ENCODE measurements around the gene CDK11B.
"Not testable (repeated sequence)": the region's sequence is repeated elsewhere in the genome, so short reads cannot be mapped to it uniquely, and the experiment has no call there.

The CDK11B gene

GRCh38 chr1:1683104-1683905, 24.5 kb upstream of the CDK11B start:
- TF ChIP-seq, protein P1, sequence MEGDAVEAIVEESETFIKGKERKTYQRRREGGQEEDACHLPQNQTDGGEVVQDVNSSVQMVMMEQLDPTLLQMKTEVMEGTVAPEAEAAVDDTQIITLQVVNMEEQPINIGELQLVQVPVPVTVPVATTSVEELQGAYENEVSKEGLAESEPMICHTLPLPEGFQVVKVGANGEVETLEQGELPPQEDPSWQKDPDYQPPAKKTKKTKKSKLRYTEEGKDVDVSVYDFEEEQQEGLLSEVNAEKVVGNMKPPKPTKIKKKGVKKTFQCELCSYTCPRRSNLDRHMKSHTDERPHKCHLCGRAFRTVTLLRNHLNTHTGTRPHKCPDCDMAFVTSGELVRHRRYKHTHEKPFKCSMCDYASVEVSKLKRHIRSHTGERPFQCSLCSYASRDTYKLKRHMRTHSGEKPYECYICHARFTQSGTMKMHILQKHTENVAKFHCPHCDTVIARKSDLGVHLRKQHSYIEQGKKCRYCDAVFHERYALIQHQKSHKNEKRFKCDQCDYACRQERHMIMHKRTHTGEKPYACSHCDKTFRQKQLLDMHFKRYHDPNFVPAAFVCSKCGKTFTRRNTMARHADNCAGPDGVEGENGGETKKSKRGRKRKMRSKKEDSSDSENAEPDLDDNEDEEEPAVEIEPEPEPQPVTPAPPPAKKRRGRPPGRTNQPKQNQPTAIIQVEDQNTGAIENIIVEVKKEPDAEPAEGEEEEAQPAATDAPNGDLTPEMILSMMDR (IDR thresholded peaks at IDR 0.05; ENCODE audit: low read depth, low read length) = no peak
- Histone ChIP-seq H3K4me3 (ENCODE audit: low read depth, low read length) (peak overlapping the region; percentile 9; the same call in 1 of the 2 replicates), H3K36me3 (peaks cover 6% of the 10 kb centered on the region), H3K9me3 (ENCODE audit: severe bottlenecking) (no peaks in the 10 kb centered on the region), H3K27ac (peak overlapping the region; percentile 59), H3K27me3 (ENCODE audit: insufficient read depth, low read depth, severe bottlenecking) (no peaks in the 10 kb centered on the region)
- peak; percentile 67 for DNase-seq

DNA sequence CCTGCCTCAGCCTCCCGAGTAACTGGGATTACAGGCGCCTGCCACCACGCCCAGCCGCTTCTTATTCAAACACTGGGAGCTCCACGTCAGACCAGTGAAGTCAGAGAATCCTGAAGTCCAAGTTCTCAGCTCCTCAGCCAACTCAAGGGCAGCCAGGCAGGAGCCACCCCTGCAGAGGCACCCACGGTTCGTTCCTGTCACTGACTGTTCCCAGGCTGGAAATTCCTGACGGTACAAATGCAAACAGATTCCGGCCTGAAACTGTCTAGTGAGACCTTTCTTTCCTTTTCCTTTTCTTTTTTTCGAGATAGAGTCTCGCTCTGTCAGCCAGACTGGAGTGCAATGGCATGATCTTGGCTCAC, 22.1 kb upstream of the CDK11B start:
- Histone ChIP-seq H3K27me3 (ENCODE audit: insufficient read depth, low read depth, severe bottlenecking) (no peaks in the 10 kb centered on the region), H3K4me3 (ENCODE audit: low read depth, low read length) (no peak overlapping the region), H3K27ac (no peak overlapping the region), H3K9me3 (ENCODE audit: severe bottlenecking) (no peaks in the 10 kb centered on the region), H3K36me3 (peaks cover 6% of the 10 kb centered on the region)
- TF ChIP-seq, protein P1 (IDR thresholded peaks at IDR 0.05; ENCODE audit: low read depth, low read length) = no peak
- DNase-seq = no peak

- no peak for DNase-seq
- no peaks in the 10 kb centered on the region for H3K27me3 ChIP-seq (ENCODE audit: insufficient read depth, low read depth, severe bottlenecking)
- no peak overlapping the region for H3K27ac ChIP-seq
Measured at GRCh38 chr1:1680031-1680911, 21.5 kb upstream of the CDK11B start.

DNA sequence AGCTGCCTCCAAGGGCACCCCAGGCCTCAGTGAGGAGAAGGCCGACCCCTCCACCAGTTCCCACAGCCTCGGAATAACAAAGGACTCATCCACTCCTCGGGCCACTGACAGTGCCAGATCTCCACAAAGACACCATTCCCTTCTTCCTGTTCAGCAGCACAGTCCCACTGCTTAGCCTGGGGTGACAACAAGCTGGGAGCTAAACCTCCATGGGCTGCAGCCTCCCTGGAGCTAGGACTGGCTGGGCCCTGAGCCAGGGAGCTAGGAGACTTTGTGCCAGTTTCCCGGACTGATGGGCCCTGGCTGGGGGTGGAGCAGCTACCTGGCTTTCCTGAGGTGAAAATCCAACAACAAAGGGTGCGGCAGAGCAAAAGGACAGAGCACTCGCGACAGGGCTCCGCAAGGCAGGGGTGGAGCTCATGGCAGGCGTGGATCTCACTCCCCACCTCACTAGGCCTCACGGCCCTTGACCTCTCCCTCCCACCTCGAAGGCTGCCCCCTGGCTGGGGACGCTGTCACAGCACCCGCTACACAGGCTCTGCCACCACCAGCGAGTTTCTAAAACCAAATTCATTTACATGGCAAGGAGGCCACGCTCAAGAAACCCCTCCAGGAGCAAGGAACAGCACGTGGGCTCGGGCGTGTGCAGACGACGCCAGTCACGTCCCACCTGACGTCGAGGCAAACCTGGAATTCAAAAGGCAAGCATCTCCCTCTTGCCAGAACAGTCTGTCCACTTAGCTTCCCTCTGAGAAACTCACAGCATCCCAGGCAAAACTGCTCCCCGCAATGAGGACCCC, 20.0 kb upstream of the CDK11B start:
- Histone ChIP-seq H3K9me3 (ENCODE audit: severe bottlenecking) (no peaks in the 10 kb centered on the region), H3K27ac (no peak overlapping the region; the same call in 1 of the 2 replicates), H3K27me3 (ENCODE audit: insufficient read depth, low read depth, severe bottlenecking) (no peaks in the 10 kb centered on the region), H3K36me3 (peaks cover 6% of the 10 kb centered on the region), H3K4me3 (ENCODE audit: low read depth, low read length) (no peak overlapping the region)
- TF ChIP-seq, protein P1 (IDR thresholded peaks at IDR 0.05; ENCODE audit: low read depth, low read length) = peak; percentile 75
- peak; percentile 49 for DNase-seq

More at GRCh38 chr1:1680031-1680911, 21.5 kb upstream of the CDK11B start:
- H3K4me3 ChIP-seq (ENCODE audit: low read depth, low read length) = no peak overlapping the region
- TF ChIP-seq, protein P1 (IDR thresholded peaks at IDR 0.05; ENCODE audit: low read depth, low read length) = no peak
- H3K9me3 ChIP-seq (ENCODE audit: severe bottlenecking) = no peaks in the 10 kb centered on the region
- peaks cover 6% of the 10 kb centered on the region for H3K36me3 ChIP-seq

GRCh38 chr1:1677718-1678580, 19.1 kb upstream of the CDK11B start:
- Histone ChIP-seq H3K9me3 (ENCODE audit: severe bottlenecking) (no peaks in the 10 kb centered on the region), H3K27ac (no peak overlapping the region), H3K4me3 (ENCODE audit: low read depth, low read length) (no peak overlapping the region), H3K36me3 (peaks cover 3% of the 10 kb centered on the region), H3K27me3 (ENCODE audit: insufficient read depth, low read depth, severe bottlenecking) (no peaks in the 10 kb centered on the region)
- DNase-seq = no peak
- TF ChIP-seq, protein P1 (IDR thresholded peaks at IDR 0.05; ENCODE audit: low read depth, low read length) = no peak

- H3K36me3 ChIP-seq = peaks cover 12% of the 10 kb centered on the region
- H3K9me3 ChIP-seq (ENCODE audit: severe bottlenecking); H3K4me3 ChIP-seq (ENCODE audit: low read depth, low read length); H3K27me3 ChIP-seq (ENCODE audit: insufficient read depth, low read depth, severe bottlenecking); DNase-seq; H3K27ac ChIP-seq: not testable (repeated sequence)
Measured at GRCh38 chr1:1676087-1676486, 17.3 kb upstream of the CDK11B start.

DNA sequence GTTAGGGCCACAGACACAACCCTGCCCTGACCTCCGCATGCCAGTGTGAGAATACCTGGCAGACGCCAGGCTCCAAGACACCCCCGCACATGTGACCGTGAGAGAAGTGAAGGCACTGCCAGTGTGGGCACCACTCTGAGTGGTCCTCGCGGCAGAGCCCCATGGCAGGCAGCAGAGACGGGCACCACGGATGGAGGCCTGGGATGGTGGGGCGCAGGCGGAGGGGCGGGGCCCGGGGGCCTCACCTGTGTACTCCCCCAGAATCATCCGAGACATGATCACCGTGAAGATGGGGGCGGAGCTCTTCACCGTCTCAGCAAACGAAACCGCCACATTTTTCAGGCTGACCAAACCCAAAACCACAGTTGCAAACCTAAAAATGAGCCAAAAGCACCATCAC, 16.4 kb upstream of the CDK11B start:
- H3K27me3 ChIP-seq (ENCODE audit: insufficient read depth, low read depth, severe bottlenecking); H3K4me3 ChIP-seq (ENCODE audit: low read depth, low read length); H3K27ac ChIP-seq; H3K9me3 ChIP-seq (ENCODE audit: severe bottlenecking); DNase-seq: not testable (repeated sequence)
- H3K36me3 ChIP-seq = peaks cover 18% of the 10 kb centered on the region
